ENCODE data around the gene AMPD3.

Gene AMPD3

DNA sequence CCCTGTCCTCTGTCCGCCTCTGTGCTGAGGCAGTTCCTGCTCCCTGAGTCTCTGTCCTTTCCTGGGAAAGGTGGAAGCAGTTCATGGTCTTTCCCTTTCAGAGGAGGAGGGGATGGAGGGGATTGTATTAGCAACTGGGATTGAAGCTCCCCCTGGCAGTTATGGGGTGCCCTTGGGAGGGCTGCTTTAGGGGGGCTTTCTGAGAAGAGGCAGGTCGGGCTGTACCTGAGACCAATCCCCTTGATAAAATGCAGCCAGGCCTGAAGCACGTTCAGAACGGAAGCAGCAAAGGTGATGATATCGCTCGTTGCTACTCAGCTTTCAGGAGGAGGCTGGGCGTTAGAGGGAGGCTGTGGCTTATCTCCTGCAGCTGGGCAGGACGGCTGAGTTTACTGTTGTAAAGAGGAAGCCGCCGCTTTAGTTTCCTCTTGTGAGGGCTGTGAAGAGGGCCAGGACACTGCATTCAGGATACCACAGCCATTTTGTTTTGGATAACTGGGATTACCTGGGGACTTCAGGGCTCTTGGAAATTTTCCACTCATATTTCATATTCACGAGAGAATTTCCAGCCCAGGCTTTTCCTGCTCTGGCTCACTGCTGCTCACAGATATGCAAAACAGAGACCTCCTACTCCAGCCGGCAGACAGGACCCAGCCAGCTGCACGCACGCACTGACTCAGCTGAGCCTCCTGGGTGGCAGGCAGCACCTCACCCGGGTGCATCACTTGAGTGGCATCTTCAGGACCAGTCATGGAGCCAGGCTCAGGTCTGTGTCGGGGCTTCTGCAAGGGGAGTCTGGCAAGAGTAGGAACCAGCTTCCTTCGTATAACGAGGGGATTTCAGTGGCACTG is 798 bp downstream of the AMPD3 start:
- DNase-seq = peak; percentile 62
- in situ Hi-C loops (cut with HindIII; ENCODE audit: low pct_ligation_motif_present, low pct_unique_long_range_greater_than_20kb, low sequenced_read_pairs) = no loop called here

- peak; percentile 3 for DNase-seq
- in situ Hi-C loops (cut with HindIII; ENCODE audit: low pct_ligation_motif_present, low pct_unique_long_range_greater_than_20kb, low sequenced_read_pairs) = no loop called here
Observed at GRCh38 chr11:10456519-10456918, 1.5 kb downstream of the AMPD3 start.

GRCh38 chr11:10457901-10458300 is 2.8 kb downstream of the AMPD3 start:
- no peak for DNase-seq
- in situ Hi-C loops (cut with HindIII; ENCODE audit: low pct_ligation_motif_present, low pct_unique_long_range_greater_than_20kb, low sequenced_read_pairs) = no loop called here

DNA sequence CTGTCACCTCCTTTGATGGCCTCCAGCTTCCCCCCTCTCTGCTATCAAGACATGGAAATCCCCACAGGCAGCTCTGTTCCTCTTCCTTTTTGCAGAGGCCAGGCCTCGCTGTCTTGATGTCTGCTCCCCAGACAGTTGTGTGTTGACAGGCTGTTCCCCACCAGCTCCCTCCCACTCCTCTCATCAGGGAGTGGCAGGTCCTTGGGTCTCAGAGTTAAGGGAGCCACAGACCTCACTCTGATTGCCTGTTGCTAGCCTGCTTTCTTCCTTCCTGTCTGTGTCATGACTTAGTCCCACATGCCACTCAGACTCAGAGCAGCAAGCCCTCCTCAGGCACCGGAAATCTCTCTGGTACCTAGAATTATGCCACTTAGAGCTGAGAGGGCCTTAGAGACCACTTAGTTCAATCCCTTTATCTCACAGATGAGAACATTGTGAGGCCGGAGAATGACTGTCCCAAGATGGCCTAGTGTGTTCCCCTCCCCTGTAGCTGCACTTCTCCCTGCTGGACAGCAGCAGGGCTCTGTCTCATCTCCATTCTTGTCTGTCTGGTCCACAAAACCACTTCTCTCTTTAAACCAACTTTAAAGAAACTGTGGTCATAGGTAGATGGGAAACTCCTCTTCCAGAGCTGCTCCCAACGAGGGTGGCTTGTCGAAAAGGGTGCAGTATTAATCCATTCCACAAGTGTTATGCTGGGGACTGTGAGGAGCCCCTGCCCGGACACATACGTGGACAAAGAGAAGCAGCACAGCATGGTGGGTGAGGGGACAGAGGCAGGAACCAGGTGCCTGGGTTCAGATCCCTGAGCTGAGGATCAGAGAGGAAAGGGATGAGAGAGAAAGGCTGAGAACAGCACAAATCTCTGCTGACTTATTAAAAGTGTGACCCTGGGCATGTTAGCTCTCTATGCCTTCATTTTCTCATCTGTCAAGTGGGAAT is 4.2 kb downstream of the AMPD3 start:
- in situ Hi-C loops (cut with HindIII; ENCODE audit: low pct_ligation_motif_present, low pct_unique_long_range_greater_than_20kb, low sequenced_read_pairs) = no loop called here
- DNase-seq = no peak

GRCh38 chr11:10460611-10461275 is 5.7 kb downstream of the AMPD3 start:
- no peak for DNase-seq
- in situ Hi-C loops (cut with HindIII; ENCODE audit: low pct_ligation_motif_present, low pct_unique_long_range_greater_than_20kb, low sequenced_read_pairs) = no loop called here

- no peak for DNase-seq
- in situ Hi-C loops (cut with HindIII; ENCODE audit: low pct_ligation_motif_present, low pct_unique_long_range_greater_than_20kb, low sequenced_read_pairs) = no loop called here
Observed at GRCh38 chr11:10461276-10461790, 6.3 kb downstream of the AMPD3 start.

DNA sequence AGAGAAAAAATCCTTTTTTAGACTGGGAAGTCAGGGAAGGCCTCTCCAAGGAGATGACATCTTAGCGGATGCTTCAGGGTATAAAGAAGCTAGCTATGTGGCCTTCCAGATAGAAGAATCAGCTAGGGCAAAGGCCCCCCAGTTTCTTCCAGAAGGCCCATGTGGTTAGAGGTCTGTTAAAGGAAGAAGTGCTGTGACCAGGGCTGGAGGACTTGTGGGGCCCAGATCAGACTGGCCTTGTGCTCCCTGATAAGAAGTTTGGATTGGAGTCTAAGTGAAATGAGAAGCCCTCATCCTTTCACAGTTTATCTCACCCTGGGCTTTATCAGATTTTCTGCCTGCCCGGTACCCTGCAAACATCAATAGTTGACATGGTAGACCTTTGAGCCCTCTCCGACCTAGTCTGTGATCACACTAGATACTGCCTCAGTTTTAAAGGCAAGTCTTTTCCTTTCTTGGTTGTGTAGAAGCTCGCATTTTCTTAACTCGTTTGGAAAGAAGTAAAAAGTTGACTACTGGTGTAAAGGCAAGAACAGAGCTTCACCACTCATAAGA is 7.8 kb downstream of the AMPD3 start:
- no peak for DNase-seq
- in situ Hi-C loops (cut with HindIII; ENCODE audit: low pct_ligation_motif_present, low pct_unique_long_range_greater_than_20kb, low sequenced_read_pairs) = no loop called here

GRCh38 chr11:10473371-10473770 is 18.3 kb downstream of the AMPD3 start:
- no peak for DNase-seq
- in situ Hi-C loops (cut with HindIII; ENCODE audit: low pct_ligation_motif_present, low pct_unique_long_range_greater_than_20kb, low sequenced_read_pairs) = no loop called here

- in situ Hi-C loops (cut with HindIII; ENCODE audit: low pct_ligation_motif_present, low pct_unique_long_range_greater_than_20kb, low sequenced_read_pairs) = no loop called here
- no peak for DNase-seq
Observed at GRCh38 chr11:10474551-10474950, 19.5 kb downstream of the AMPD3 start.

GRCh38 chr11:10476342-10476741 is 21.3 kb downstream of the AMPD3 start:
- no peak for DNase-seq
- in situ Hi-C loops (cut with HindIII; ENCODE audit: low pct_ligation_motif_present, low pct_unique_long_range_greater_than_20kb, low sequenced_read_pairs) = no loop called here

DNA sequence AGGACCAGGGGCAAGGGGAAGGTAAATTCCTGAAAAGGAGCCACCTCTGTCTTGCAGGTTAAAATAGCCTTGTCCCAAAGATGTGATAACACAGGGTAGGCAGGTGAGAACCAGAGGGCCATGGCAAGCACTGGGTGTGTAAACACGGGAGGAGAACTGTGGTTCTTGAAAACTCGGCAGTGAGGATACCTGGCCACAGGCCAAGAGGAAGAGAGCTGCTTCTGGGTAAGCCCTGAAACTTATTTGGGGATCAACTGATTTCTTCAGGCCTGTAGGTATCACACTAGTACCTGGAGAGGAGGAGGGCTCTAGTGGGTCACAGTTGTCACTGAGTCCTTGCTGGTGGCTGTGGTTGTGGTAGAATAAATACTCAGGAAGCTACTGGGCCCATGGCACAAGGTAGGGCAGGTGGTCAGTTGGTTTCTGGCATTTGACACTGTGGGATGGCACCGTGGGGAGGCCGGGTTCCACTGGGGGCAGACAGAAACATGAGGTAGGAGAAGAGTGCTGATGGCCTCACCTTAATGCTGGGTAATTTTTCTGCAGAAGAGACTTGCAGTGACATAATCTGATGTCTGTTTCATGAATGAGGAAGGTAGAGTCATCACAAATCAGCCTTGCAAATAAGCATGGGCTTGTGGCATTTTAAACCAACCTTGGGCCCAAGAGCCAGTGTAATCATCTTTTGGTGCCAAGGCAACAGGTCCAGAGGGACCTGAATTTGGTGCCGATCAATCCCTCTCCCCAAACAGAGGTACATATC is 22.0 kb downstream of the AMPD3 start:
- no peak for DNase-seq
- in situ Hi-C loops (cut with HindIII; ENCODE audit: low pct_ligation_motif_present, low pct_unique_long_range_greater_than_20kb, low sequenced_read_pairs) = no loop called here

- in situ Hi-C loops (cut with HindIII; ENCODE audit: low pct_ligation_motif_present, low pct_unique_long_range_greater_than_20kb, low sequenced_read_pairs) = no loop called here
Observed at GRCh38 chr11:10477690-10478046, 22.6 kb downstream of the AMPD3 start.

GRCh38 chr11:10478066-10478465 is 23.0 kb downstream of the AMPD3 start:
- in situ Hi-C loops (cut with HindIII; ENCODE audit: low pct_ligation_motif_present, low pct_unique_long_range_greater_than_20kb, low sequenced_read_pairs) = no loop called here
- no peak for DNase-seq

More at GRCh38 chr11:10477690-10478046, 22.6 kb downstream of the AMPD3 start:
- no peak for DNase-seq

DNA sequence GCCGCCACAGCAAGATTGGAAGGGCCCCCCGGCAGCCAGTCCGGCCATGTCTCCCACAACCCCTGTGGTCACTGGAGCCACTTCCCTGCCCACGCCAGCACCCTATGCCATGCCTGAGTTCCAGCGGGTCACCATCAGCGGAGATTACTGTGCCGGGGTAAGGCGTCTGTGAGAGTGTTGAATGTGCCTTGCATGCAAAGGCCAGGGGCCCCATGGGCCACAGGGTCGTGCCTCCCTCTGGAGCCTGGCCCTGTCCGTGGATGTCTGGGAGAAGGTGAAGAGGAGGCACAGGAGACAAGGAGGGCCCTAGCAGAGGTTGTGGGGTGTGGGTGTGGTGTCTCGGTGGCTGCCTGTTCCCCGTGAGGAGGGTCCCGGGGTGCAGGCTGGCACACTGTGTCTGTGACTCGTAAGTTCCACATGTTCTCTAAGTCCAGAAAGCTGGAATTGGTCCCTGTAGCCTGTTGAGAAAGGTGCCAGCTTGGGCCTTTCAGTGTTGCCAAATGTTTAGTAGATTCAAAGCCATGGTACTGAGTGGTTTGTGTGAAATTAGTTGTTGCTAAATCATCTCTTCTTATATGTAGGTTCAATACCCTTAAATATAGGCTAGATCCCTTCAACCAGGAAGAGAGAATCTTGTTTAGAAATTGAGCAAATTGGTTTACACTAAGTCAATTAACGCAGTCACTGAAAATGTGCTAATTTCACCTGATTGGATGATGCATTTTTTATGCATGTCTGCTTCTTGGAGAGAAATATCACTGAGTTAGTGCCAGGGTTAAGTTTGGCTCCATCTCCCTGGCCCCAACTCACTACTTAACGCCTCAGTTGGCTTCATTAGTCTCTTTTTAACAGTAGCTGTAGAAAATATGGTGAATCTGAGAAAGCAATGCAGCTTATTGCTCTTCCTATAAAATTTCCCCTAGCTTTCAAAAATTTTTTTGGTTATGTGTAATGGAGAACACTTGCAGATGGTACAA is 23.8 kb downstream of the AMPD3 start:
- in situ Hi-C loops (cut with HindIII; ENCODE audit: low pct_ligation_motif_present, low pct_unique_long_range_greater_than_20kb, low sequenced_read_pairs) = no loop called here
- DNase-seq = no peak

GRCh38 chr11:10480026-10480425 is 25.0 kb downstream of the AMPD3 start:
- in situ Hi-C loops (cut with HindIII; ENCODE audit: low pct_ligation_motif_present, low pct_unique_long_range_greater_than_20kb, low sequenced_read_pairs) = no loop called here
- DNase-seq = no peak

DNA sequence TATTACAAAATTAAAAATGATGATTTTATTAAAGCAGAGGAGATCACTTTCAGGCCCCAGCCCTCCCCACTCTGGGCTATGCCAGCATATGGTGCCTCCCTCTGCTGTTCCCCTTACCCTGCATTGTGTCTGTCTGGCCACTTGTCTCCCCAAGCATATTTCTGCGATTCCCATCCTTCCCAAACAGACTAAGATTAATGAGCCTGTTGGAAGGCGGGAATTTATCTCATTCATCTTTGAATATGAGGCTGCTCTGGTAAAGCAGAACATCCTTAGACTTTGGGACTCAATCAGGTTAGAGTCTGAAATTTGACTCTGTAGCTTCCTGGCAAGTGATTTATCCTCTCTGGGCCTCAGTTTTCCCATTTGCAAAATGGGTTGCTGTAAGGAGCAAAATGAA is 25.7 kb downstream of the AMPD3 start:
- no peak for DNase-seq
- in situ Hi-C loops (cut with HindIII; ENCODE audit: low pct_ligation_motif_present, low pct_unique_long_range_greater_than_20kb, low sequenced_read_pairs) = no loop called here
